ENCODE measurements around the gene ZNF544.

ZNF544 gene

GRCh38 chr19:58311345-58311865, 82.7 kb downstream of the ZNF544 start:
- H2BK120ac ChIP-seq (ENCODE audit: insufficient read depth, low read length, poor library complexity), result no peak overlapping the region
- H4K91ac ChIP-seq (ENCODE audit: low read depth, low read length), result no peak overlapping the region
- H3K23ac ChIP-seq (ENCODE audit: low read length), result no peak overlapping the region
- no peaks in the 10 kb centered on the region for H3K79me1 ChIP-seq (ENCODE audit: low read length)
- no peaks in the 10 kb centered on the region for H3K79me2 ChIP-seq (ENCODE audit: control insufficient read depth, insufficient read depth, low read length, poor library complexity)
- H3K18ac ChIP-seq (ENCODE audit: low read length), result no peak overlapping the region
- DNase-seq, result no peak
- H3K27me3 ChIP-seq (ENCODE audit: insufficient read depth, low read length), result no peaks in the 10 kb centered on the region
- no peak overlapping the region for H3K9ac ChIP-seq (ENCODE audit: low read length)
- H3K36me3 ChIP-seq (ENCODE audit: control insufficient read depth in 1 of 2, insufficient read depth in 2 of 2, low read length in 2 of 2), result peaks cover 29 to 54% of the 10 kb centered on the region in 2 experiments
- H2BK12ac ChIP-seq (ENCODE audit: low read length), result no peak overlapping the region
- no peak overlapping the region for H4K8ac ChIP-seq (ENCODE audit: low read depth, low read length)
- no peak overlapping the region for H2BK5ac ChIP-seq (ENCODE audit: low read depth, low read length, poor library complexity)
- H3K4me2 ChIP-seq (ENCODE audit: low read length), result no peak overlapping the region
- H2AK5ac ChIP-seq (ENCODE audit: low read length), result no peak overlapping the region
- H3K4me3 ChIP-seq (ENCODE audit: low read depth, low read length), result no peak overlapping the region
- H3K4ac ChIP-seq (ENCODE audit: low read depth, low read length), result no peak overlapping the region
- H2AFZ ChIP-seq (ENCODE audit: insufficient read depth, low read length, poor library complexity), result no peak overlapping the region
- no peak overlapping the region for H3K27ac ChIP-seq (ENCODE audit: low read depth, low read length)
- peaks cover 4% of the 10 kb centered on the region for H3K9me3 ChIP-seq (ENCODE audit: insufficient read depth, low read depth, low read length)
- H3K4me1 ChIP-seq (ENCODE audit: control insufficient read depth in 1 of 2, insufficient read depth in 2 of 2, low read length in 2 of 2), result no peaks in the 10 kb centered on the region
- no CpG with 5 or more reads among the region's 7 CpGs for WGBS (ENCODE audit: extremely low coverage, insufficient coverage, insufficient read length)
- H4K12ac ChIP-seq (ENCODE audit: low read depth, low read length), result no peak overlapping the region
- no peak overlapping the region for H3K14ac ChIP-seq (ENCODE audit: low read length)

All from trophoblast cell (in vitro differentiated cells and primary cell).